ENCODE measurements around the gene YKT6.

GRCh38 chr7:44223362-44224079 is 22.7 kb downstream of the YKT6 start:
- no peak for TF ChIP-seq CTCF (tag by site-specific recombination; IDR thresholded peaks at IDR 0.05)
- no peak for TF ChIP-seq KLF16 (tag by site-specific recombination; IDR thresholded peaks at IDR 0.05)
- TF ChIP-seq HOXA7 (CRISPR knock-in tag; IDR thresholded peaks at IDR 0.05; ENCODE audit: borderline replicate concordance) = no peak
- TF ChIP-seq ZNF677 (tag by site-specific recombination; IDR thresholded peaks at IDR 0.05) = no peak
- no peak for TF ChIP-seq SP2 (tag by site-specific recombination; IDR thresholded peaks at IDR 0.05)
- no peak for TF ChIP-seq ZNF37A (tag by site-specific recombination; IDR thresholded peaks at IDR 0.05)

Data from HEK293 (cell line).